Measurements from ENCODE around the gene LRP1B. TPM values are rescaled to one million over a fixed set of nuclear protein-coding genes. Genes with fewer than 3 reads are reported as not detected.

Gene LRP1B
- polyA plus RNA-seq, 1 donor from 2014 or later = 12.7 TPM

DNA sequence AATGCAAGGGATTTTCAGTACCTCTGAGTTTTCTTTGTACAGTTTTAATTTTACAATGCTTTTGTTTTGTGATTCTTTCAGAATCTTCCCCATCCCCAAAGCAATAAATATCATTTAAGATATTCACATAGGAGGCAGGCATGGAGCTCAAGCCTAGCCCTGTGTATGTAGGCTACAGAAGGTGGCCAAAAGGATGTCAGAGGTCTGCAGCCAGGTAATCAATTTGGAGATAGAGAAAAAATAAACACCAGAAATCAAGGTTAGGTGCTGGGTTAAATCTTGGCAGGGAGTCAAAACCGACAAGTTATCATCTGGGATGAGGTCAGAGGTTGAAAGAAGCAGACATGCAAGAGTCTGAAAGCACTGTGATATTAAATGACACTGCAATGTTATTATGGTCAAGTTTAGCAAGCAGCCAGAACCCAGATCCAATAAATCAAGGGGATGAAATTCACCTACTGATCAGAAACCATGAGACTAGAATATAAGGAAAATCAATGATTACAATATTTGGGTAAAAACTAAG is 45.1 kb upstream of the LRP1B start:
- no peaks in the 10 kb centered on the region for H4K20me1 ChIP-seq (ENCODE audit: insufficient read depth)
- H3K4me3 ChIP-seq (ENCODE audit: low read length) = no peak overlapping the region
- H3K27ac ChIP-seq (ENCODE audit: low read length) = no peak overlapping the region
- TF ChIP-seq, protein P1, sequence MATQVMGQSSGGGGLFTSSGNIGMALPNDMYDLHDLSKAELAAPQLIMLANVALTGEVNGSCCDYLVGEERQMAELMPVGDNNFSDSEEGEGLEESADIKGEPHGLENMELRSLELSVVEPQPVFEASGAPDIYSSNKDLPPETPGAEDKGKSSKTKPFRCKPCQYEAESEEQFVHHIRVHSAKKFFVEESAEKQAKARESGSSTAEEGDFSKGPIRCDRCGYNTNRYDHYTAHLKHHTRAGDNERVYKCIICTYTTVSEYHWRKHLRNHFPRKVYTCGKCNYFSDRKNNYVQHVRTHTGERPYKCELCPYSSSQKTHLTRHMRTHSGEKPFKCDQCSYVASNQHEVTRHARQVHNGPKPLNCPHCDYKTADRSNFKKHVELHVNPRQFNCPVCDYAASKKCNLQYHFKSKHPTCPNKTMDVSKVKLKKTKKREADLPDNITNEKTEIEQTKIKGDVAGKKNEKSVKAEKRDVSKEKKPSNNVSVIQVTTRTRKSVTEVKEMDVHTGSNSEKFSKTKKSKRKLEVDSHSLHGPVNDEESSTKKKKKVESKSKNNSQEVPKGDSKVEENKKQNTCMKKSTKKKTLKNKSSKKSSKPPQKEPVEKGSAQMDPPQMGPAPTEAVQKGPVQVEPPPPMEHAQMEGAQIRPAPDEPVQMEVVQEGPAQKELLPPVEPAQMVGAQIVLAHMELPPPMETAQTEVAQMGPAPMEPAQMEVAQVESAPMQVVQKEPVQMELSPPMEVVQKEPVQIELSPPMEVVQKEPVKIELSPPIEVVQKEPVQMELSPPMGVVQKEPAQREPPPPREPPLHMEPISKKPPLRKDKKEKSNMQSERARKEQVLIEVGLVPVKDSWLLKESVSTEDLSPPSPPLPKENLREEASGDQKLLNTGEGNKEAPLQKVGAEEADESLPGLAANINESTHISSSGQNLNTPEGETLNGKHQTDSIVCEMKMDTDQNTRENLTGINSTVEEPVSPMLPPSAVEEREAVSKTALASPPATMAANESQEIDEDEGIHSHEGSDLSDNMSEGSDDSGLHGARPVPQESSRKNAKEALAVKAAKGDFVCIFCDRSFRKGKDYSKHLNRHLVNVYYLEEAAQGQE (IDR thresholded peaks at IDR 0.05; ENCODE audit: borderline replicate concordance) = no peak
- TF ChIP-seq, protein P2, sequence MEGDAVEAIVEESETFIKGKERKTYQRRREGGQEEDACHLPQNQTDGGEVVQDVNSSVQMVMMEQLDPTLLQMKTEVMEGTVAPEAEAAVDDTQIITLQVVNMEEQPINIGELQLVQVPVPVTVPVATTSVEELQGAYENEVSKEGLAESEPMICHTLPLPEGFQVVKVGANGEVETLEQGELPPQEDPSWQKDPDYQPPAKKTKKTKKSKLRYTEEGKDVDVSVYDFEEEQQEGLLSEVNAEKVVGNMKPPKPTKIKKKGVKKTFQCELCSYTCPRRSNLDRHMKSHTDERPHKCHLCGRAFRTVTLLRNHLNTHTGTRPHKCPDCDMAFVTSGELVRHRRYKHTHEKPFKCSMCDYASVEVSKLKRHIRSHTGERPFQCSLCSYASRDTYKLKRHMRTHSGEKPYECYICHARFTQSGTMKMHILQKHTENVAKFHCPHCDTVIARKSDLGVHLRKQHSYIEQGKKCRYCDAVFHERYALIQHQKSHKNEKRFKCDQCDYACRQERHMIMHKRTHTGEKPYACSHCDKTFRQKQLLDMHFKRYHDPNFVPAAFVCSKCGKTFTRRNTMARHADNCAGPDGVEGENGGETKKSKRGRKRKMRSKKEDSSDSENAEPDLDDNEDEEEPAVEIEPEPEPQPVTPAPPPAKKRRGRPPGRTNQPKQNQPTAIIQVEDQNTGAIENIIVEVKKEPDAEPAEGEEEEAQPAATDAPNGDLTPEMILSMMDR (IDR thresholded peaks at IDR 0.05; ENCODE audit: poor library complexity, severe bottlenecking) = no peak
- no peak for TF ChIP-seq TAF1 (IDR thresholded peaks at IDR 0.05; ENCODE audit: low read depth)
- no peak for TF ChIP-seq SMC3 (conservative IDR thresholded peaks at IDR 0.05; ENCODE audit: poor library complexity)
- no peak for TF ChIP-seq RAD21 (conservative IDR thresholded peaks at IDR 0.05)
- no peaks in the 10 kb centered on the region for H3K27me3 ChIP-seq (ENCODE audit: insufficient read depth, low read depth, low read length)
- H3K4me2 ChIP-seq (ENCODE audit: low read length) = no peak overlapping the region
- no peaks in the 10 kb centered on the region for H3K36me3 ChIP-seq (ENCODE audit: insufficient read depth, low read length)
- H3K9me2 ChIP-seq (ENCODE audit: insufficient read depth, low read length) = no peaks in the 10 kb centered on the region
- H2AFZ ChIP-seq (ENCODE audit: low read depth, low read length) = no peak overlapping the region
- H3K79me2 ChIP-seq (replicated peaks; ENCODE audit: insufficient read depth, low read length) = no peaks in the 10 kb centered on the region
- H3K9ac ChIP-seq (ENCODE audit: low read length) = no peak overlapping the region
- no peaks in the 10 kb centered on the region for H3K9me3 ChIP-seq (ENCODE audit: low read length)
- no peaks in the 10 kb centered on the region for H3F3A ChIP-seq (ENCODE audit: insufficient read depth, low read length, poor library complexity, severe bottlenecking)

DNA sequence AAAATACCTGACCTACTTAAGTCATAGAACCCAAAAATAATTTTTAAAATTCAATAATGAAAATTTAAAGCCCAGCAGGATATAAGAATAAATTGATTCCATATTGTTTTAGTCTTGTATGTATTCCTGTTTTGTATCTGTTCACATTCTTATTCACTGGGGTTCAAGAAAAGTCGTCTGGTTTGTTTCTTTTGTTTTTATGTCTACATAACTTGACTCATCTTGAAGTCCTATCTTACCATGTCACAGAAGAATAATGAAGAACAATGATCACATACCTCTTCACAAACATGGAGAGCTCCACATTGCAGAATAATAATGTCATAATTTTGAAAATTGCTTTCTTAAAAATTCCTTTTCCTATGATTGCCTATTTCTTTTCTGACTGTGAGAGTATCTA is 43.4 kb upstream of the LRP1B start:
- no peaks in the 10 kb centered on the region for H3K9me2 ChIP-seq (ENCODE audit: insufficient read depth, low read length)
- H3K9me3 ChIP-seq (ENCODE audit: low read length) = no peaks in the 10 kb centered on the region
- H2AFZ ChIP-seq (ENCODE audit: low read depth, low read length) = no peak overlapping the region
- TF ChIP-seq MXI1 (conservative IDR thresholded peaks at IDR 0.05; ENCODE audit: poor library complexity, severe bottlenecking) = no peak
- TF ChIP-seq, protein P2 (IDR thresholded peaks at IDR 0.05; ENCODE audit: poor library complexity, severe bottlenecking) = no peak
- TF ChIP-seq, protein P1 (IDR thresholded peaks at IDR 0.05; ENCODE audit: borderline replicate concordance) = no peak
- TF ChIP-seq RAD21 (conservative IDR thresholded peaks at IDR 0.05) = no peak
- no peak for TF ChIP-seq TAF1 (IDR thresholded peaks at IDR 0.05; ENCODE audit: low read depth)
- no peak for TF ChIP-seq SMC3 (conservative IDR thresholded peaks at IDR 0.05; ENCODE audit: poor library complexity)
- TF ChIP-seq POLR2AphosphoS5 (IDR thresholded peaks at IDR 0.05) = no peak
- TF ChIP-seq EZH2 (IDR thresholded peaks at IDR 0.05; ENCODE audit: borderline replicate concordance, insufficient read depth, low read length, poor library complexity, severe bottlenecking) = no peak
- TF ChIP-seq EP300 (conservative IDR thresholded peaks at IDR 0.05; ENCODE audit: poor library complexity, severe bottlenecking) = no peak
- no peaks in the 10 kb centered on the region for H3K36me3 ChIP-seq (ENCODE audit: insufficient read depth, low read length)
- no peaks in the 10 kb centered on the region for H4K20me1 ChIP-seq (ENCODE audit: insufficient read depth)
- H3K9ac ChIP-seq (ENCODE audit: low read length) = no peak overlapping the region
- no peaks in the 10 kb centered on the region for H3F3A ChIP-seq (ENCODE audit: insufficient read depth, low read length, poor library complexity, severe bottlenecking)
- no peak overlapping the region for H3K27ac ChIP-seq (ENCODE audit: low read length)
- H3K79me2 ChIP-seq (replicated peaks; ENCODE audit: insufficient read depth, low read length) = no peaks in the 10 kb centered on the region
- no peaks in the 10 kb centered on the region for H3K27me3 ChIP-seq (ENCODE audit: insufficient read depth, low read depth, low read length)
- H3K4me3 ChIP-seq (ENCODE audit: low read length) = no peak overlapping the region
- H3K4me2 ChIP-seq (ENCODE audit: low read length) = no peak overlapping the region

Data from neural cell (in vitro differentiated cells).